Mesodermal cell (in vitro differentiated cells): Measurements from ENCODE around the gene CIAPIN1.

Experiments
- H3K27ac ChIP-seq: 2 replicates; pipeline ENCODE4 v1.7.0; 2013; ENCODE audit warnings: mild to moderate bottlenecking, low read depth, low read length, moderate library complexity; ENCODE audit not compliant: severe bottlenecking
- H3K36me3 ChIP-seq: 2 replicates; pipeline ENCODE4 v1.7.1; 2013; ENCODE audit warnings: mild to moderate bottlenecking, low read length, moderate library complexity; ENCODE audit not compliant: control insufficient read depth, insufficient read depth
- H3K4me1 ChIP-seq: one replicate; pipeline ENCODE4 v1.7.1; 2013; ENCODE audit warnings: mild to moderate bottlenecking, low read length; ENCODE audit not compliant: insufficient read depth, control insufficient read depth, poor library complexity, severe bottlenecking
- H3K4me3 ChIP-seq: 2 replicates; pipeline ENCODE4 v1.7.0; 2013; ENCODE audit warnings: low read length, control low read depth, mild to moderate bottlenecking; ENCODE audit not compliant: insufficient read depth, poor library complexity, severe bottlenecking; ENCODE audit errors: extremely low read depth
- H3K9me3 ChIP-seq: 2 replicates; pipeline ENCODE4 v1.7.1; 2013; ENCODE audit warnings: mild to moderate bottlenecking, low read length, moderate library complexity; ENCODE audit not compliant: control insufficient read depth
- WGBS, 2 experiments: methylation state at CpG; one replicate each; pipeline ENCODE4 v1.1.5; 2013; ENCODE audit warnings: missing lambda C conversion rate in 2 of 2; ENCODE audit not compliant: insufficient coverage in 2 of 2; 5-methylcytosine and 5-hydroxymethylcytosine counted together

CIAPIN1 gene

DNA sequence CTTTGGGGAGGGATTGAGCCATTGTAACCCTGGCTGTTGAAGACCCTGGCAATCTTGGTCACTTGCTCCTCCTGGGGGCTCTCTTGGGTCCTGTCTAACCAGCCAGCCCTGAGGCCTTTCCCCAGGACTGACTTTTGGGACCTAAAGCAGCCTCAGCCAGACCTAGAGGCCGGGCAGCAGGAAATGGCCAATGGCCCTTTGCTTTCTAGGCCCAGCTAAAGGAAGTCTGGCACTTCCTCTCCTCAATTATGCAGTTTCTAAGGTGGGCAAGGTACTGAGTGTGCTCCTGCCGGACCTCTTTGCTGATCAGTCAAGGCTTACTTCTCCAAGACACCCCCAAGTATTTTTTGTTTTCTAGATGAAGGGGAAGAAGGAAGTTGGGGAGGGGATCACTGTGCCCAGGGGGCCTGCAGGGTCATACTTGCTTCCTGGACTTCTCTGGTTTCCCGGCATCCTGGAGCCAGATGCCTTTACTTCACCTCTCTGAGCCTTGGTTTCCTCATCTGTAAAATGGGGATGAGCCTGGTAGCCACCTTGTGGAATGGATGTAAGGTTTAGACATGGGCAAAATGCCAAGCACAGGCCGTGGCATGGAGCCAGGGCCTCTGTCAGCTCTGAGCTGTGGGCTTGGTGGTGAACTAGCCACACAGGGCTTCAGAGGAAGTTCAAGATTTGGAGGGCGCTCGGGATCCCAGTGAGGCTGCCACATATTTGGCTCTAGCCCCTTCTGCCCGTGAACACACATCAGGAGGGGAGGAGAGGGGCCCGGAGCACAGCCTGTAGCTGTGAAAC is 66.3 kb downstream of the CIAPIN1 start:
- no peak overlapping the region for H3K27ac ChIP-seq
- no peak overlapping the region for H3K4me3 ChIP-seq
- no peaks in the 10 kb centered on the region for H3K9me3 ChIP-seq
- WGBS, 2 experiments: 89 to 100% methylated on average over 5 to 6 of the region's 8 CpGs
- H3K4me1 ChIP-seq: peaks cover 26% of the 10 kb centered on the region
- no peaks in the 10 kb centered on the region for H3K36me3 ChIP-seq

- WGBS, 2 experiments: 96 to 99% methylated on average over 8 to 9 of the region's 10 CpGs
These were observed 67.6 kb downstream of the CIAPIN1 start for GRCh38 chr16:57379579-57379978.

More at GRCh38 chr16:57379579-57379978, 67.6 kb downstream of the CIAPIN1 start:
- Histone ChIP-seq H3K4me1 (peaks cover 26% of the 10 kb centered on the region), H3K4me3 (no peak overlapping the region), H3K9me3 (no peaks in the 10 kb centered on the region), H3K27ac (no peak overlapping the region), H3K36me3 (no peaks in the 10 kb centered on the region)
